Stimulated activated CD8-positive, alpha-beta memory T cell treated with anti-CD3 and anti-CD28 coated beads, Interleukin-7, amount 100 ng/mL, for 4 hours (primary cell): ENCODE data around the gene PDE3A.
"Not testable (repeated sequence)": the region's sequence is repeated elsewhere in the genome, so short reads cannot be mapped to it uniquely, and the experiment has no call there.

Experiments used
- DNase-seq, 2 donors: peaks; one replicate each; pipeline ENCODE4 v3.0.0-alpha.2; 2020; ENCODE audit warnings: low read depth in 2 of 2

Gene PDE3A

DNA sequence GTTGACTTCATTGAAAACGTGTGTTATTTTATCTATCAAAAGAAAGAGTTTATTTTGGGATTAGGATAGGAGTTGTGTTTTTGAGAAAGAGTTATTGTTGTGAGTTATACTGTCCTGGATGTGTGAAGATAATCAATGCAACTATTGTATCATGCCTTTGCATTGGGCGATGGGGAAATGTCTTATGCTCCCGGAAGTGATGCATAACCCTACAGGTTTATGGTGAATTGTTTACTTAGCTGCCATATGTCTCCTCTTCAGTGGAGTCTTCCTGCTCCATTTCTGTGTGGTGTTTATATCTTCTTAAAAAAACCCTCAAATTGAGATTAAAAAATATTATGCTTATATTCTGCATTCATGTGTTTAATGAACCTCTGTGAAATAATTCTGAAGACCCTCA lies 6.5 kb downstream of the PDE3A start:
- DNase-seq, result no peak

DNA sequence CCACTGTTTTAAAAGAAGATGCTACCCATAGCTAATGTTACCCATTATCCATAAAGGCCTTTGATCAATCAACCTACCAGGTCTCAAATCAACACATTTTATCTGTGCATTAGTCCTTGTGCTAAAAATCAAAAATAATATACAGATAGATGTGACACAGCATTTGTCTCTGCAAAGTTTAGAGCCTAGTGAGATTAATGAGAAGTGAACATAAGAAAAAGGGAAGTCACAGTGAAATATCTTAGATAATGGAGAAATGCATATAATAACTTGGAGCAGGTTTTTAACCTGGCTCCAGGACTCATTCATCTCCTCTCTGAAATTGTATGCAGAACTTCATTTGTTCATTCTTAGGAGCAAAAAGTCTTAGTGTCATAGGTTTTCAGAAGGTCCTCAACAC lies 7.2 kb downstream of the PDE3A start:
- no peak for DNase-seq

DNA sequence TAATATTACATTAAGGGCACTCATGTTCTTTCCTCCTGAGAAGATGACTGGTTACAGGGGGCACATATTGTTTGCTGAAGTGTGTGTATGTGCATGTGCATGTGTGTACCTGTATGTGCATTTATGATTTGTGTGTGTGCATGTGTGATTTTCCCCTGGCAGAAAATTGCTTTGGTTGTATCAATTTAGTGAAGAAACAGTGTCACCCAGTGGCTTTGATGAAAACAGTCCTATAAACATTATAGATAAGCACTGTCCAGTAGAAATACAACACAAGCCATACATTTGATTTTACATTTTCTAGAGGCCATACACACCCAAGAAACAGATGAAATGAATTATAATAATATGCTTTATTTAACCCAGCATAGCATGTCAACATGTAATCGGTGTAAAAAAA lies 8.6 kb downstream of the PDE3A start:
- no peak for DNase-seq

- DNase-seq, result no peak
Measured at GRCh38 chr12:20377750-20378149, 9.4 kb downstream of the PDE3A start.

GRCh38 chr12:20382117-20382516 lies 13.8 kb downstream of the PDE3A start:
- DNase-seq, result no peak

DNA sequence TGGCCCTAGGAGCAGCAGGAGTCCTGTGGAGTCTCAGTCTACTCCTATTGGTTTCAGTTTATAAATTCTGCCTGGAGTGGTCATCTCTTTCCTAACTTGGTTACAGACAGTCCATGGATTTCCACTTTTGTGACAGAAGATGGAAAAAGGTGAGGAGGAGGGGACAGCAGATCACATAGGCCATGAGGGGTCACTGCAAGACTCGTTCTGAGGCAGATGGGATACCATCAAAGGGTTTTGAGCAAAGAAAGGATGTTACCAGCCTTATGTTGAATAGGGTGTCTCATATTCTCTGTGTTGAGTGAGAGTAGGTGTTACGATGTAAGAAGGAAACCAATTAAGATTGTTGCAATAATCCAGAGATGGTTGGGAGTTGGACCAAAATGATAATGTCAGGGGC lies 15.3 kb downstream of the PDE3A start:
- DNase-seq, result no peak

DNA sequence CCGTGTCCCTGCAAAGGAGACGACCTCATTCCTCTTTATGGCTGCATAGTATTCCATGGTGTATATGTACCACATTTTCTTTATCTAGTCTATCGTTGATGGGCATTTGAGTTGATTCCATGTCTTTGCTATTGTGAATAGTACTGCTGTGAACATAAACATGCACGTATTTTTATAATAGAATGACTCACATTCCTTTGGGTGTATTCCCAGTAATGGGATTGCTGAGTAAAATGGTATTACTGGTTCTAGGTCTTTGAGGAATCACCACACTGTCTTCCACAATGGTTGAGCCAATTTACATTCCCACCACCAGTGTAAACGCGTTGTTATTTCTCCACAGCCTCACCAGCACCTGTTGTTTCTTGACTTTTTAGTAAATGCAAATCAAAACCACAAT lies 16.5 kb downstream of the PDE3A start:
- not testable (repeated sequence) for DNase-seq

- DNase-seq, result no peak
Measured at GRCh38 chr12:20390846-20391245, 22.5 kb downstream of the PDE3A start.

DNA sequence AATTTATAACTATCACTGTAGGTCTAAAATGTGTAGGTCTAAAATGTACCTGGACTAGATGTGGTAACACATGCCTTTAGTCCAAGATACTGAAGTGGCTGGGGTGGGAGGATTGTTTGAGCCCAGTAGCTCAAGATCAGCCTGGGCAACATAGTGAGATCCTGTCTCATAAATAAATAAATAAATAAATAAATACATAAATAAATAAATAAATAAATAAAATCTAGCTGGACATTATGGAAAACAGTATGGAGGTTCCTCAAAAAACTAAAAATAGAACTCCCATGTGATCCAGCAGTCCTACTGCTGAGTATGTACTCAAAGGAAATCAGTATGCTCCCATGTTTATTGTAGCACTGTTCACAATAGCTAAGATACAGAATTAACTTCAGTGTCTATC lies 24.0 kb downstream of the PDE3A start:
- no peak for DNase-seq

DNA sequence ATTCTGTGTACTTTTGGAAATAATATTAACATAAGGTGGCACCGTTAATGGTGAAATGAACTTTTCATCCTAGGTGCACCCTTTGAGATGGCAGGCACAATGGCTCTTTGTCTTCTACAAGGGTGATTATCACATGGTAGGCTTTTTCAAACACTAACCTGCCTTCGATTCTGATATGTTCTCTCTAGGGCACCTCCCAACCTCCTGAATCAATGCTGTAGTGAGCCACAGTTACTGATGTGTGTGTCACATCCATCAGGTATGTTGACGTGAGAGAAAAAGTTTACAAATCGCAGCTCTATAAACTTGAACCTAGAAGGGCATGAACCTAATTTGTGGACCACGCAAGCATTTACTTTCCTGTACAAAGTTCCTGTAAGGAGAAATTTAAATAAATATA lies 25.4 kb downstream of the PDE3A start:
- no peak for DNase-seq

- no peak for DNase-seq
Measured at GRCh38 chr12:20395791-20396550, 27.6 kb downstream of the PDE3A start.

DNA sequence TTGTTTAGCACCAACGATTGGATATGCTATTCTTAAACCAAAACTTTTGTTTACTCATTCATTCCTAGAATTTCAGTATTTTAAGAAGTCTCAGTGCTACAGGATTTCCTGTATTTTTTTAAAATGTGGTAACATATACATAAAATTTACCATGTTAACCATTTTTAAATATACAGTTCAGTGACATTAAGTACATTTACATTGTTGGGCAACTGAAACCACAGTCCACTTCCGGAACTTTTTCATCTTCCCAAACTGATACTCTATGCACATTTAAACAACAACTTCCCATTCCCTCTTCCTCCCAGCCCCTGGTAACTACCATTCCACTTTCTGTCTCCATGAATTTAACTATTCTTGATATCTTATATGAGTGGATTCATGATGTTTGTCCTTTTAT lies 30.3 kb downstream of the PDE3A start:
- no peak for DNase-seq

DNA sequence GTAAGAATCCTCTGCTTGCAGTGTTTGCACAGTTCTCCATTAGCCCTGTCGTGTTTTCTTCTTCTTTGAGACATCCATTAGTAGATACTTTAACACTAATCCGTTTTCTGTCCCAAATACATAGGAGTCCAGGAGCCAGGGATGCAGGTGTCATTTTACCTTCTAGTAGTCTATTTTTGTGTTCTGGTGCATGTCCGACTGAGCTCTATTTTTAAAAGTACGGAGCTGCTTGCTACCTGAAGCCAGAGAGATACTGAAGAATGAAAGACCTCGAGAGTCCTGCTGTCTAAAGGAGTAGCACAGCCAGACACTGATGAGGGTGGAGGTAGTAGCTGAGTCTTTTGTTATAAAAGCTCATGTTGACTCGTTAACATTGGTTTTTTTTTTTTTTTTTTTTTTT lies 31.7 kb downstream of the PDE3A start:
- DNase-seq, result no peak

DNA sequence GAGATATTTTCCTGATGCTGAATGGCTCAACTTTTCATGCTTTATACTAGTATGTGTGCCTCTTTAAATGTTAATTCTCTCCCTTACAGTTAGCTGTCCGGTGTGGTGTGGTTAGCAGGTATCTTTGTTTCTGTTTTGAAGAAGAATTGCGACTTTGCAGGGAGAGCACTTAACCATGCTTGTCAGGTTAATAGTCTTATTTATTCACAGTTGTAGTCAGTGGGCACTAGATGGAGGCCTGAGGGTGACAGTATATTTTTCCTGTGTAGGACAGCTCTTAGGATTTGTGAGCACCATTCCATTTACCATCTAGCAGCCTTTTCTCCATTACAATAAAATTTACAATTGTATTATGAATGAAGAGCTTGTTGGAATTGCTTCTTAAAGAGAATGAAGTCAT lies 34.9 kb downstream of the PDE3A start:
- no peak for DNase-seq

- no peak for DNase-seq
Measured at GRCh38 chr12:20404576-20405346, 36.4 kb downstream of the PDE3A start.

DNA sequence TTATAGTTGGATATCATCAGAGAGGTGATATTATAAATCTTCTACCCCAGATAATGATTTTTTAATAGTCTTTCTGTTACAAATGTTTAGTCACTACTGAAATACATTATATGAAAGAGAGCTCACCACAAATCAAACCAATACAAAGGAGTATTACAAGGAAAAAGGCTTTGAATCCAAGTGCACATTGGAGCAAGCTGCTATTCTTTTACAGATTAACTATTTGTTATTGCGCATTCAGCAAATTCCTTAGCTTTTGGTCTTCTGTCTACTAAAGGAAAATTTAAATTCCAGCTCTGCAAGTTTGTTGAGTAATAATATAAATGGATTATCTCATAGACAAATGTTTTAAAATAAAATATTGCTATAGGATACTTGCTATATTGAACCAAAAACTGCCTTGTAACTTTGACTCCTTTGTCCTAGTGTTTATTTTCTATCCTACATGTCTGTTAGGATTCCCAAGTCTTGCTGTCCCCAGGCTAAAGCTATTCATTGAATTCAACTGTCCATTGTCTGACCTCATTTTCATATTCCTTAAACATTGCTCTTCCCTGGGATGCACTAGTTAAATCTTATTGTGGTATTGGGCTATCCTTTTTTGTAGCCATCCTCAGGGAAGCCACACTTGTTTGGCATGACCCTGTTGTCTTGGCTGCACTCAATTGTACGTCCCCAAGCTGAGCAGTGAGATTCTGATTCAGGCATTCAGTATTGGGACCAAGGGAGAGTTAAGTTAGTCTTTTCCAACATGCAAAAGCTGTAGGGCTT lies 41.5 kb downstream of the PDE3A start:
- DNase-seq, result no peak

DNA sequence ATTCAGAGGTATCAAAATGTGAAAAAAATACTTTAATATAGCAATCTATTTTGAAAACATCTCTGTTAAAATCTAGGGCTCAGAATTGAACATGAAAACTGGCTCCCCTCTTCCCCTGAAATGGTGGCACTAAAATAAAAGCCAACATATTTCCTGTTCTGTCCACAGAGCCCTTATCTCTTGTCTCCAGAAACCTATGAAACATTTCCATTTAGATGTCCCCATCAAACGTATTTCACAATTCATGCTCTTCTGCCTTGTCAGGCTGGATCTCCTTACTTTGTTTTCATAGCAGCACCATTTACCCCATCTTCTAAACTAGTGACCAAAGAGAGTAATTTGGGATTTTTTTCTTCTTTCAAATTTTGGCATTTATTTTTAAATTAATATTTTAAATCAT lies 42.4 kb downstream of the PDE3A start:
- DNase-seq, result no peak

DNA sequence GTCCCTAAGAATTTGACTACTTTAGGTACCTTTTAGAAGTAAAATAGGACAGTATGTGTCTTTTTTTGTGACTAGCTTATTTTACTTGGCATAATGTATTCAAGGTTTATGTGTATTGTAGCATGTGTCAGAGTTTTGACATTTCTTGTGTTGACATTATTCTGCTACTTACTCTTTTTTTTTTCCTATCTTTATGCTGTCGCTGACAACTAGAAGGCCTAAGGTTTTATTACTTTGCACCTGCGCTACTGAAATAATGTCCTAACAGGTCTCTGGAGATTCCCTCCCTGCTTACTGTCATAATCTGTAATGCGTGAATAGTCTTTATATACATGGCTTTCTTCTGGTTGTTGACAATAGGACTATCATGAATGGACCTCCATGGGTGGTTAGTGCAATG lies 43.0 kb downstream of the PDE3A start:
- no peak for DNase-seq

GRCh38 chr12:20415028-20415427 lies 46.7 kb downstream of the PDE3A start:
- no peak for DNase-seq

DNA sequence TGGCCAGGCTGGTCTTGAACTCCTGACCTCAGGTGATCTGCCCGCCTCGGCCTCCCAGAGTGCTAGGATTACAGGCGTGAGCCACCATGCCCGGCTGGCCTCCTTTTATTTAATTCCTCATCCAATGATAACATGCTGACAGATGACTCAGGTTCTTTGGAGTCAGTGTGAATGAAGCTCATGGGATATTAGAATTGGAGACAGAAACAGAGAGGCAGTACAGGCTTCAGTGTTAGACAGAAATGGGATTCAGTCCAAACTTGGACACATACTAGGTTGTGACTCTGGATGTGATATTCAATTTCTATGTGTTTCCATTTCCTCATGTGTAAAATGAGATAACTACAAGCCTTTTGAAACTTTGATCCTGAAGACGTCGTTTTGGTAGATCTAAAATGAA lies 47.3 kb downstream of the PDE3A start:
- no peak for DNase-seq

DNA sequence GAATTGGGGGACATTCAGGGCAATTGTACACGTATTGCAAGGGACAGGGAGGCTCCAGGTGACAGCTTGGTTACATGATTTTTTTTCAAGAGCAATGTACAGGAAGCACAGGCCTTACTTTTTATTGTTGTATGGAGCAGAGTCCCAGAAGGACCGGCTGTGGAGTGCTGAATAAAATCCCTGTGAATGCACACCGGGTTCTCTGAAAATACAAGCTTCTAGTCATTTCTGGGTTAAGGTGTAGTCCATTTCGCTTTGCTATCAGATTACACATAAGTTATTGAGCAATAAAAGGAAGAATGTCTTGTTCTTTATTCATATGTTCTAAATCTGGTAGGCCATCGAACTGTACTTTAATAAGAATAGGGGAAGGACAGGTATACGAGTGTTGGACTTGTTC lies 52.2 kb downstream of the PDE3A start:
- DNase-seq, result no peak

DNA sequence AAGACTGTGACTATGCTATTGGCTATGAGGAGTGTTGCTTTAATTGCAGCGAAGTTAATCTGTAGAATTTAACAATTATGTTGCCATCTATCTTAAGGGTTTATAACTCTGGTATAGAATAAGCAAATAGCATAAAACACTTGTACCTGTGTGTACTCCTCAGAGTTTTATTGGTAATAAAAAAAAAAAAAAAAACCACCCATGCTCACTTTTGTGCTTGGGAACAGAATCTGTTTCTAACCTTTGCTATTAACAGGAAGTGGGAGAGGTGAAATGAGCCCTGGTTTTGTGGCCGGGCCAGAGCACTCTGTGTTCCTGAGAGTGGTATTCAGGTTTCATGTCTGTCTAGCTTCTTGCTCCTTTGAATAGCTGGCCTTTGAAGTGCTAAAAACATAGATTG lies 53.1 kb downstream of the PDE3A start:
- DNase-seq, result no peak

GRCh38 chr12:20423557-20423956 lies 55.2 kb downstream of the PDE3A start:
- DNase-seq, result no peak
